HCT116 (cell line): ENCODE results near the gene DMBT1. TPM values are rescaled to one million over a fixed set of nuclear protein-coding genes. Genes with fewer than 3 reads are reported as not detected.
A peak's percentile ranks its signal among the peaks of the same experiment; 100 is the strongest.

Source experiments
- ATAC-seq: fragments of 200-7000 bp; cut with Tn5 transposase; 2 replicates; pipeline ENCODE4 v1.9.1; 2020; ENCODE audit warnings: mild to moderate bottlenecking, moderate library complexity
- BruUV-seq: library from RNA; stranded (reverse); fragments of 400-500 nt; replicated peaks from 2 replicates; lab custom pipeline; 2021; lab: Mats Ljungman, UMichigan
- CTCF ChIA-PET: fragments of 300-600 bp; sonication (Branson Sonifier 250); formaldehyde crosslinking; loops from one replicate; lab custom pipeline; 2021; ENCODE audit warnings: antibody characterized with exemption; lab: Charles Lee
- POLR2A ChIA-PET: fragments of 300-600, 350-600 bp; sonication (Branson Sonifier 250); formaldehyde crosslinking; loops from one replicate; lab custom pipeline; 2021; ENCODE audit warnings: antibody characterized with exemption; lab: Charles Lee
- RAD21 ChIA-PET, 2 experiments: fragments of 300-600 bp; sonication (Branson Sonifier 250); formaldehyde crosslinking; loops; one replicate each; lab custom pipeline; 2023; ENCODE audit warnings: low total read pairs in 2 of 2; ENCODE audit not compliant: uncharacterized antibody in 2 of 2, unreplicated experiment in 2 of 2, low non-redundant PET in 1 of 2; lab: Charles Lee
- DNase-seq: peaks from one replicate; pipeline ENCODE4 v3.0.0-alpha.2; 2010; ENCODE audit warnings: low read depth, low spot score
- H2AFZ ChIP-seq: fragments of 200-600 bp; shearing (Covaris generic), sonication (generic); 2 replicates; pipeline ENCODE4 v1.6.1; 2017; ENCODE audit warnings: low read depth, mixed run types, mixed read lengths, antibody characterized with exemption, low read length; ENCODE audit not compliant: poor library complexity, severe bottlenecking
- H3K27ac ChIP-seq: 2 replicates; pipeline ENCODE4 v1.5.1; 2012; ENCODE audit warnings: low read depth, low read length
- H3K27me3 ChIP-seq: fragments of 200-600 bp; sonication (generic); 2 replicates; pipeline ENCODE4 v1.6.1; 2016; ENCODE audit warnings: mixed run types, low read length, mixed read lengths; ENCODE audit not compliant: insufficient read depth
- H3K36me3 ChIP-seq, 2 experiments: fragments of 200-500 bp in 1 of 2; fragments of 200-600 bp in 1 of 2; sonication (Bioruptor generic) in 1 of 2; sonication (generic) in 1 of 2; 2 replicates each; pipeline versions ENCODE4 v1.5.1 to v1.6.1; 2014 to 2016; ENCODE audit warnings: low read length in 2 of 2, inconsistent platforms in 1 of 2, mixed read lengths in 1 of 2, mixed run types in 1 of 2; ENCODE audit not compliant: insufficient read depth in 2 of 2, control insufficient read depth in 1 of 2
- H3K4me1 ChIP-seq, 2 experiments: fragments of 200-600 bp in 1 of 2; sonication (generic) in 1 of 2; 2 replicates each; pipeline versions ENCODE4 v1.5.1 to v1.6.1; 2012 to 2017; ENCODE audit warnings: low read length in 2 of 2, inconsistent platforms in 1 of 2, mild to moderate bottlenecking in 1 of 2, mixed read lengths in 1 of 2, mixed run types in 1 of 2, moderate library complexity in 1 of 2; ENCODE audit not compliant: insufficient read depth in 2 of 2, control insufficient read depth in 1 of 2
- H3K4me2 ChIP-seq: fragments of 200-600 bp; sonication (generic); 2 replicates; pipeline ENCODE4 v1.6.1; 2017; ENCODE audit warnings: mixed run types, low read length, mixed read lengths
- H3K4me3 ChIP-seq, 2 experiments: fragments of 200-600 bp in 1 of 2; sonication (generic) in 1 of 2; replicated peaks in 1 of 2; 2 replicates each; pipeline ENCODE4 v1.5.1; 2011 to 2016; ENCODE audit warnings: low read length in 2 of 2, control low read depth in 1 of 2, low read depth in 1 of 2, mild to moderate bottlenecking in 1 of 2, mixed read lengths in 1 of 2, mixed run types in 1 of 2
- H3K79me2 ChIP-seq: fragments of 200-600 bp; sonication (generic); 2 replicates; pipeline ENCODE4 v1.6.1; 2017; ENCODE audit warnings: mild to moderate bottlenecking, mixed run types, low read length, moderate library complexity, mixed read lengths; ENCODE audit not compliant: insufficient read depth
- H3K9ac ChIP-seq: fragments of 200-600 bp; sonication (generic); 2 replicates; pipeline ENCODE4 v1.6.1; 2016; ENCODE audit warnings: low read length, mixed read lengths
- H3K9me2 ChIP-seq: fragments of 200-600 bp; sonication (generic), shearing (Covaris generic); 2 replicates; pipeline ENCODE4 v1.6.1; 2017; ENCODE audit warnings: mixed run types, mild to moderate bottlenecking, moderate library complexity; ENCODE audit not compliant: insufficient read depth
- H3K9me3 ChIP-seq, 2 experiments: fragments of 200-500 bp in 1 of 2; fragments of 200-600 bp in 1 of 2; sonication (Bioruptor generic) in 1 of 2; sonication (generic) in 1 of 2; 2 replicates each; pipeline ENCODE4 v1.6.1; 2014 to 2017; ENCODE audit warnings: low read length in 2 of 2, mixed read lengths in 2 of 2, inconsistent platforms in 1 of 2, low read depth in 1 of 2, mild to moderate bottlenecking in 1 of 2, mixed run types in 1 of 2, moderate library complexity in 1 of 2; ENCODE audit not compliant: control insufficient read depth in 1 of 2, insufficient read depth in 1 of 2
- H4K20me1 ChIP-seq: fragments of 200-600 bp; sonication (generic), shearing (Covaris generic); 2 replicates; pipeline ENCODE4 v1.6.1; 2017; ENCODE audit warnings: mixed run types, mild to moderate bottlenecking, moderate library complexity; ENCODE audit not compliant: insufficient read depth
- CEBPB ChIP-seq: IDR thresholded peaks from 2 replicates; pipeline ENCODE4 v1.6.1; 2012; ENCODE audit warnings: low read depth
- EGR1 ChIP-seq: IDR thresholded peaks from 2 replicates; pipeline ENCODE4 v1.6.1; 2012; ENCODE audit warnings: low read depth
- ELF1 ChIP-seq: IDR thresholded peaks from 2 replicates; pipeline ENCODE4 v1.6.1; 2012; ENCODE audit warnings: low read depth, borderline replicate concordance
- EZH2phosphoT487 ChIP-seq: fragments of 200-600 bp; IDR thresholded peaks from 2 replicates; pipeline ENCODE4 v1.6.1; 2018; ENCODE audit warnings: antibody characterized with exemption, borderline replicate concordance
- FOSL1 ChIP-seq: IDR thresholded peaks from 2 replicates; pipeline ENCODE4 v1.6.1; 2012; ENCODE audit warnings: low read depth
- JUND ChIP-seq: IDR thresholded peaks from 2 replicates; pipeline ENCODE4 v1.6.1; 2012
- POLR2A ChIP-seq: IDR thresholded peaks from 2 replicates; pipeline ENCODE4 v1.7.0; 2011; ENCODE audit warnings: borderline replicate concordance; ENCODE audit not compliant: insufficient read depth, insufficient read length; ENCODE audit errors: extremely low read depth
- POLR2AphosphoS5 ChIP-seq: IDR thresholded peaks from 2 replicates; pipeline ENCODE4 v1.6.1; 2011; ENCODE audit warnings: mild to moderate bottlenecking, low read depth, low read length, moderate library complexity
- RAD21 ChIP-seq: IDR thresholded peaks from 2 replicates; pipeline ENCODE4 v1.6.1; 2012; ENCODE audit warnings: low read depth, mild to moderate bottlenecking
- SIN3A ChIP-seq: IDR thresholded peaks from 2 replicates; pipeline ENCODE4 v1.6.1; 2012; ENCODE audit warnings: low read depth
- SP1 ChIP-seq: IDR thresholded peaks from 2 replicates; pipeline ENCODE4 v1.6.1; 2012; ENCODE audit warnings: low read depth
- SRF ChIP-seq: IDR thresholded peaks from 2 replicates; pipeline ENCODE4 v1.6.1; 2012; ENCODE audit warnings: low read depth
- YY1 ChIP-seq: IDR thresholded peaks from 2 replicates; pipeline ENCODE4 v1.6.1; 2011; ENCODE audit warnings: low read length, low read depth, moderate library complexity, mild to moderate bottlenecking; ENCODE audit not compliant: insufficient replicate concordance; ENCODE audit errors: extremely low read depth
- ZFX ChIP-seq: fragments of 450-650 bp; IDR thresholded peaks from 2 replicates; pipeline ENCODE4 v1.6.1; 2017
- intact Hi-C: fragments of 100-400 bp; cut with micrococcal nuclease; formaldehyde crosslinking; loops from 2 replicates; pipeline ENCODE4 v1.10.0; 2022
- total RNA-seq: library from RNA; stranded (reverse); gene quantifications from one replicate; pipeline ENCODE4 v1.2.1, GENCODE V29; 2021; ENCODE audit not compliant: unreplicated experiment
- TF ChIP-seq, protein P1 (sequence below), 3 experiments: fragments of 200-600 bp in 1 of 3; sonication (generic) in 1 of 3; IDR thresholded peaks in 2 of 3; conservative IDR thresholded peaks in 1 of 3; 2 replicates each; pipeline ENCODE4 v1.5.1; 2012 to 2017; ENCODE audit warnings: low read depth in 2 of 3, low read length in 2 of 3, antibody characterized with exemption in 1 of 3, borderline replicate concordance in 1 of 3, control low read depth in 1 of 3, mild to moderate bottlenecking in 1 of 3, mixed read lengths in 1 of 3, mixed run types in 1 of 3, moderate library complexity in 1 of 3; ENCODE audit not compliant: insufficient read depth in 1 of 3
- TF ChIP-seq, protein P2 (sequence below): IDR thresholded peaks from 2 replicates; pipeline ENCODE4 v1.6.1; 2012; ENCODE audit warnings: low read depth

DMBT1 gene
- total RNA-seq, 1 experiment from 2014 or later: 0.17 TPM

DNA sequence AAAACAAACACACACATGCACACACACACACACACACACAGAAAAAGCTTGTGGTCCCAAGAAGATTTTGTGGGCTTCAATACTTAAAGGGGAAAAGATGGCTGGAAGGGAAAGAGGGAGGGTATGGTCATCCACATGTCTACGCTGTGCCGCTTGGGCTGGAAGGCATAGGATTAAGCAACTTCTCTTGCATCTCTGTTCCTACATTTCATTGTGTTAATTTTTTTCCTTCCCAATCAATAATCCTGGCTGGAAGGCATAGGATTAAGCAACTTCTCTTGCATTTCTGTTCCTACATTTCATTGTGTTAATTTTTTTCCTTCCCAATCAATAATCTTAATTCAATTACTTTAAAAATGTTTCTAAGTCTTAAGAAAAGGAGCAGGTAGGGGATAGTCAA, 108.5 kb downstream of the DMBT1 start:
- TF ChIP-seq FOSL1 (no peak), JUND (no peak), ELF1 (no peak), SP1 (no peak), CEBPB (no peak), SIN3A (no peak), POLR2AphosphoS5 (no peak), ZFX (no peak), YY1 (no peak), EZH2phosphoT487 (no peak), EGR1 (no peak), POLR2A (no peak), SRF (no peak)
- H3K4me2 ChIP-seq: no peak overlapping the region
- RAD21 ChIA-PET: no interaction called here
- no peaks in the 10 kb centered on the region for H3K36me3 ChIP-seq
- intact Hi-C loops: no loop called here
- H3K9me3 ChIP-seq: no peaks in the 10 kb centered on the region
- CTCF ChIA-PET: no interaction called here
- no peak overlapping the region for H3K27ac ChIP-seq
- H4K20me1 ChIP-seq: no peaks in the 10 kb centered on the region
- peaks cover 91% of the 10 kb centered on the region for H3K27me3 ChIP-seq
- H3K9me2 ChIP-seq: no peaks in the 10 kb centered on the region
- no peak overlapping the region for H2AFZ ChIP-seq
- no TSS peak for BruUV-seq
- no peak for DNase-seq
- POLR2A ChIA-PET: no interaction called here
- H3K79me2 ChIP-seq: no peaks in the 10 kb centered on the region
- H3K9ac ChIP-seq: no peak overlapping the region
- ATAC-seq: no peak
- H3K4me3 ChIP-seq: no peak overlapping the region
- H3K4me1 ChIP-seq: no peaks in the 10 kb centered on the region

DNA sequence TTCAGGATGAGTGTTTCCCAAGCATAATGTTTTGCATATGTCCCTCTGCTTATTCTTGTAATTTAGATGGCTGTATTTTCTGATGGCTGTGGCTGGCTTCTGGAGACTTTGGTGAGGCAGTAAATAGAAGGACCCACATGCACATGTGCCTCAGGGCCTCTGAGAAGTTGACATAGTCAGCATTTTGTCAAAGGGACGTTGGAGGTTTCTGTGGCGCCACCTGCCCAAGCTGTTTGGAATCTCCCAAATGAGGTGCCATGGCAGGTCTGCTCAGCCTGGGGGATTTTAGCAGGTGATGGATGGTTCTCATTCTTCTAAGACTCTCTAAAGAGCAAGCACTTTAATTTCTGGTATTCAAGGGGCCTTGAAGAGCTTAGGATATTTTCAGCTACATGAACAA, 109.3 kb downstream of the DMBT1 start:
- H3K9me2 ChIP-seq: no peaks in the 10 kb centered on the region
- peaks cover 91% of the 10 kb centered on the region for H3K27me3 ChIP-seq
- intact Hi-C loops: no loop called here
- ATAC-seq (peak; percentile 67), DNase-seq (peak; percentile 13)
- ChIA-PET CTCF (no interaction called here), POLR2A (no interaction called here), RAD21 (no interaction called here)
- H3K36me3 ChIP-seq: no peaks in the 10 kb centered on the region
- no peaks in the 10 kb centered on the region for H4K20me1 ChIP-seq
- H3K9ac ChIP-seq: no peak overlapping the region
- H3K79me2 ChIP-seq: no peaks in the 10 kb centered on the region
- no TSS peak for BruUV-seq
- no peak overlapping the region for H3K4me2 ChIP-seq
- H2AFZ ChIP-seq: no peak overlapping the region
- no peaks in the 10 kb centered on the region for H3K9me3 ChIP-seq
- no peak overlapping the region for H3K4me3 ChIP-seq
- no peak overlapping the region for H3K27ac ChIP-seq
- TF ChIP-seq EZH2phosphoT487 (no peak), RAD21 (peak; percentile 38; the same call in 1 of the 2 replicates), CEBPB (no peak), POLR2AphosphoS5 (no peak)
- TF ChIP-seq, protein P1, sequence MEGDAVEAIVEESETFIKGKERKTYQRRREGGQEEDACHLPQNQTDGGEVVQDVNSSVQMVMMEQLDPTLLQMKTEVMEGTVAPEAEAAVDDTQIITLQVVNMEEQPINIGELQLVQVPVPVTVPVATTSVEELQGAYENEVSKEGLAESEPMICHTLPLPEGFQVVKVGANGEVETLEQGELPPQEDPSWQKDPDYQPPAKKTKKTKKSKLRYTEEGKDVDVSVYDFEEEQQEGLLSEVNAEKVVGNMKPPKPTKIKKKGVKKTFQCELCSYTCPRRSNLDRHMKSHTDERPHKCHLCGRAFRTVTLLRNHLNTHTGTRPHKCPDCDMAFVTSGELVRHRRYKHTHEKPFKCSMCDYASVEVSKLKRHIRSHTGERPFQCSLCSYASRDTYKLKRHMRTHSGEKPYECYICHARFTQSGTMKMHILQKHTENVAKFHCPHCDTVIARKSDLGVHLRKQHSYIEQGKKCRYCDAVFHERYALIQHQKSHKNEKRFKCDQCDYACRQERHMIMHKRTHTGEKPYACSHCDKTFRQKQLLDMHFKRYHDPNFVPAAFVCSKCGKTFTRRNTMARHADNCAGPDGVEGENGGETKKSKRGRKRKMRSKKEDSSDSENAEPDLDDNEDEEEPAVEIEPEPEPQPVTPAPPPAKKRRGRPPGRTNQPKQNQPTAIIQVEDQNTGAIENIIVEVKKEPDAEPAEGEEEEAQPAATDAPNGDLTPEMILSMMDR (IDR thresholded peaks at IDR 0.05 in 2 of 3, conservative IDR thresholded peaks at IDR 0.05 in 1 of 3; ENCODE audit: borderline replicate concordance in 1 of 3, insufficient read depth in 1 of 3, low read depth in 2 of 3, low read length in 2 of 3): peak; percentile 18 to 29 (median 23); a peak in 1 of 6 replicates
- TF ChIP-seq, protein P2, sequence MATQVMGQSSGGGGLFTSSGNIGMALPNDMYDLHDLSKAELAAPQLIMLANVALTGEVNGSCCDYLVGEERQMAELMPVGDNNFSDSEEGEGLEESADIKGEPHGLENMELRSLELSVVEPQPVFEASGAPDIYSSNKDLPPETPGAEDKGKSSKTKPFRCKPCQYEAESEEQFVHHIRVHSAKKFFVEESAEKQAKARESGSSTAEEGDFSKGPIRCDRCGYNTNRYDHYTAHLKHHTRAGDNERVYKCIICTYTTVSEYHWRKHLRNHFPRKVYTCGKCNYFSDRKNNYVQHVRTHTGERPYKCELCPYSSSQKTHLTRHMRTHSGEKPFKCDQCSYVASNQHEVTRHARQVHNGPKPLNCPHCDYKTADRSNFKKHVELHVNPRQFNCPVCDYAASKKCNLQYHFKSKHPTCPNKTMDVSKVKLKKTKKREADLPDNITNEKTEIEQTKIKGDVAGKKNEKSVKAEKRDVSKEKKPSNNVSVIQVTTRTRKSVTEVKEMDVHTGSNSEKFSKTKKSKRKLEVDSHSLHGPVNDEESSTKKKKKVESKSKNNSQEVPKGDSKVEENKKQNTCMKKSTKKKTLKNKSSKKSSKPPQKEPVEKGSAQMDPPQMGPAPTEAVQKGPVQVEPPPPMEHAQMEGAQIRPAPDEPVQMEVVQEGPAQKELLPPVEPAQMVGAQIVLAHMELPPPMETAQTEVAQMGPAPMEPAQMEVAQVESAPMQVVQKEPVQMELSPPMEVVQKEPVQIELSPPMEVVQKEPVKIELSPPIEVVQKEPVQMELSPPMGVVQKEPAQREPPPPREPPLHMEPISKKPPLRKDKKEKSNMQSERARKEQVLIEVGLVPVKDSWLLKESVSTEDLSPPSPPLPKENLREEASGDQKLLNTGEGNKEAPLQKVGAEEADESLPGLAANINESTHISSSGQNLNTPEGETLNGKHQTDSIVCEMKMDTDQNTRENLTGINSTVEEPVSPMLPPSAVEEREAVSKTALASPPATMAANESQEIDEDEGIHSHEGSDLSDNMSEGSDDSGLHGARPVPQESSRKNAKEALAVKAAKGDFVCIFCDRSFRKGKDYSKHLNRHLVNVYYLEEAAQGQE: no peak
- H3K4me1 ChIP-seq: no peaks in the 10 kb centered on the region
